ENCODE data around the gene KANK4.

KANK4 gene

DNA sequence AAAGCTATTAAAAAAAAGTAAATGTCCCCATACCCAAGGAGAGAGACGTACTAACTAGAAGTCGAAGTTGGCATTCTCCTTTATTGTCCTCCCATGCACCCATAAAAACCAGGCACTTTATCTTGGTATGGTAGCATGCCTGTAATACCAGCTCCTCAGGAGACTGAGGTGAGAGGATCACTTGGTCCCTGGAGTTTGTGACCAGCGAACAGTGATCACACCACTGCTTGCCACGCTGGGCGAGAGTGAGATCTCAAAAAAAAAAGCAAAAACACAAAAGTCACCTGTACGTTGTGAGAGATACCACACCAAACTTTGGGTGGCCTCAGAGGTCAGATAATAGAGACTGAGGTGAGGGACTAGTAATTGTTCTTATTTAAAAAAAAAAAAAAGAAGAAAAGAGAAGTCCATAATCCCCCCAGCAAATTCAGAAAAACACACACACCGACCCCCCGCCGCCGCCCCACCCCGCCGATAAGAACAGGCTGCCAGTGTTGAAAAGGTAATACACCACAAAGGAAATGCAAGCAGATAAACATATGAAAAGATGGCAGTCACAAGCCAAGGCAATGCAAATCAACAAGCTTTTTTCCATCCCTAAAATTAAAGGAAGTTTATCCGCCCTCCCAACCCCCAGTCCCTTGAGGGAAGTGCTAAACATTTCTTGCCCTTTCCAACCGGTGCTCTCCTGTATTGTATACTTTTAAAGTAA is 121.0 kb downstream of the KANK4 start:
- no peak for DNase-seq (ENCODE audit: low read depth)

DNA sequence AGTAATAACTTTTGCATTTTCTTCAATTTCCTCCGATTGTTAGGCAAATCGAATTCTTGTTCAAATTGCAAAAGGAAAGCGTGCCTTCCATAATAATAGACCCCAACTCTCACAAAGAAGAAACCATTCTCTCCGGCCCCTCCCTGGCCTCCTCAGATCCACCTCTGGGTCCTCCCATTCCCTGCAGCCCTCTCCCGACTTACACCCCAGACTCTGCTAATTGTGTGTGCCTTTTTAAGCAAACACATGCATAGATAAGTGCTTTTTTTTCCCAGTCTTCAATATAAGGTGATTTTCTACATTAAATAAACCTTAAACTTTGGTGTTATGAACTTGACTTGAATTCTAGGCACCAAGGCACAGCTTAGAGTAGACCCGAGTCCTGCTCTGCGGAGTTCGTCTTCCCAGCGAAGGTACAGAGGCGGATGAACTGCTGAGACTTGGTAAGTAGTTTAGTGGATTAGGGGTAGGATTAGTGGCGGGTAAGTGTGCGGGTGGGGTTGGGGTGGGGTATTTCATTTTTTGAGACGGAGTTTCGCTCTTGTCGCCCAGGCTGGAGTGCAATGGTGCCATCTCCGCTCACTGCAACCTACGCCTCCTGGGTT is 123.0 kb downstream of the KANK4 start:
- DNase-seq (ENCODE audit: low read depth): no peak

DNA sequence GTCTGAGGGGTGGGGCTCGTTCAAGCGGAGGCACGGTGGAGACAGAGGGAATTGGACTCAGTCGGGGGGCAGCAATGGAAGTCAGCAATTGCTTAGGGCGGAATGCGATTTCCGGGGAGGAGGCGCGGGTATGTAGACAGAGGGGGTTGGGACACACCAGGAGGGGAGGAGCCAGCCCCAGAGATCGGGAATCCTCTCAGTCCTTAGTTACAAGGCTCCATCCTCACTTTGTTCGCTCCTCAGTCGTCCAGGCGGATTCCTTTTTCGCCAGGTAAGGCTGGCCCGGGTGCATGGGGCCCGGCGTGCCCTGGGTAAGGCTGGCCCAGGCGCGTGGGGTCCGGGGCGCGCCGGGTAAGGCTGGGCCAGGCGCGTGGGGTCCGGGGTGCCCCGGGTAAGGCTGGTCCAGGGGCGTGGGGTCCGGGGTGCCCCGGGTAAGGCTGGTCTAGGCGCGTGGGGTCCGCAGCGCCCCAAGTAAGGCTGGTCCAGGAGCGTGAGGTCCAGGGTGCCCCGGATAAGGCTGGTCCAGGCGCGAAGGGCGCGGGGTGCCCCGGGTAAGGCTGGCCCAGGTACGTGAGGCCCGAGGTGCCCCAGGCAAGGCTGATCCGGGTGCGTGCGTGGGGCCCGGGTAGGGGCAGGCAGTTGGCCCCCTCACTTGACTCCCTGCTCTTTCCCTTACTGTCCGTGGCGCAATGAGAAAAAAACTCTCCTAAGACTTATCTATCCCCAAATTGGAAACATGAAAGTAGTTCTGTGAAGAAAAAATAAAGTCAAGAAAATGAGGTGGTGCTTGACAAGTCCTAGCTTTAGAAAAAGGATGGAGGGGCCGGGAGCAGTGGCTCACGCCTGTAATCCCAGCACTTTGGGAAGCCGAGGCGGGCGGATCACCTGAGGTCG is 124.3 kb downstream of the KANK4 start, which contains the start of gene L1TD1:
TSS of gene L1TD1 (plus strand) at position 199 of the 894 bp plus-strand sequence. CDS start 11,780 bp downstream, outside the sequence.
- no peak for DNase-seq (ENCODE audit: low read depth)

DNA sequence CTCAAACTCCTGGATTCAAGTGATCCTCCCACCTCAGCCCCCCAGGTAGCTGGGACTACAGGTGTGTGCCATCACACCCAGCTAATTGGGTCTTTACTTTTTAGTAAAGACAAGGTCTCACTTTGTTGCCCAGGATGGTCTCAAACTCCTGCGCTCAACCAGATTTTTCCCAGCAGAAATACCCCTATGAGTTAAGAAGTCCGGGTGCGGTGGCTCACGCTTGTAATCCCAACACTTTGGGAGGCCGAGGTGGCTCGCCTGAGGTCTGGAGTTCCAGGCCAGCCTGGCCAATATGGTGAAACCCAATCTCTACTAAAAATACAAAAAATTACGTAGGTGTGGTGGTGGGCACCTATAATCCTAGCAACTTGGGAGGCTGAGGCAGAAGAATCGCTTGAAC is 131.1 kb downstream of the KANK4 start:
- DNase-seq (ENCODE audit: low read depth): no peak

DNA sequence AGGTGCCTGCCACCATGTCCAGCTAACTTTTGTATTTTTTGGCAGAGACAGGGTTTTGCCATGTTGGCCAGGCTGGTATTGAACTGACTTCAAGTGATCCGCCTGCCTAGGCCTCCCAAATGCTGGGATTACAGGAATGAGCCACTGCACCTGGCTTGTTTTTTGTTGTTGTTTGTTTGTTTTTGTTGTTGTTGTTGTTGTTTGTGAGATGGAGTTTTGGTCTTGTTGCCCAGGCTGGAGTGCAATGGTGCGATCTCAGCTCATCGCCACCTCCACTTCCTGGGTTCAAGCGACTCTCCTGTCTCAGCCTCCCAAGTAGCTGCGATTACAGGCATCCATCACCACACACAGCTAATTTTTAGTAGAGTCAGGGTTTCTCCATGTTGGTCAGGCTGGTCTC is 131.7 kb downstream of the KANK4 start:
- no peak for DNase-seq (ENCODE audit: low read depth)

Data from stimulated activated CD8-positive, alpha-beta memory T cell treated with anti-CD3 and anti-CD28 coated beads, Interleukin-15, amount 100 ng/mL, for 24 hours (primary cell).